H1 (cell line): ENCODE data around the gene TRIM39. TPM values are rescaled to one million over a fixed set of nuclear protein-coding genes. Genes with fewer than 3 reads are reported as not detected.

Experiments used
- CTCF ChIA-PET: fragments of 300-600 bp; sonication (Branson Sonifier 250); formaldehyde crosslinking; loops from one replicate; lab custom pipeline; 2021; ENCODE audit not compliant: partially characterized antibody; lab: Charles Lee
- POLR2A ChIA-PET: fragments of 300-600 bp; sonication (Branson Sonifier 250); formaldehyde crosslinking; loops from one replicate; lab custom pipeline; 2021; ENCODE audit warnings: inconsistent platforms; ENCODE audit not compliant: partially characterized antibody; lab: Charles Lee
- DNase-seq, 2 experiments: peaks; one replicate each; pipeline versions ENCODE4 v3.0.0 to v3.0.0-alpha.2; 2010 to 2022; ENCODE audit warnings: low spot score in 2 of 2, low read depth in 1 of 2, mixed read lengths in 1 of 2
- FAIRE-seq: peaks from 2 replicates; lab custom pipeline; 2011; peaks lifted over from hg19 to GRCh38; lab: Jason Lieb, UNC
- H2AFZ ChIP-seq: 2 replicates; pipeline ENCODE4 v1.8.1; 2012; ENCODE audit warnings: low read length, inconsistent platforms
- H2AK5ac ChIP-seq: 2 replicates; pipeline ENCODE4 v1.6.1; 2013; ENCODE audit warnings: low read depth, low read length
- H2BK120ac ChIP-seq: replicated peaks from 2 replicates; pipeline ENCODE3; 2013; ENCODE audit warnings: low read depth, low read length, inconsistent platforms
- H2BK12ac ChIP-seq: 2 replicates; pipeline ENCODE4 v1.6.1; 2013; ENCODE audit warnings: low read depth, low read length
- H2BK15ac ChIP-seq: 2 replicates; pipeline ENCODE4 v1.6.1; 2013; ENCODE audit warnings: low read length
- H2BK20ac ChIP-seq: 2 replicates; pipeline ENCODE4 v1.6.1; 2013; ENCODE audit warnings: low read length
- H2BK5ac ChIP-seq: 2 replicates; pipeline ENCODE4 v1.6.1; 2013; ENCODE audit warnings: low read depth, low read length
- H3K14ac ChIP-seq: 2 replicates; pipeline ENCODE4 v1.6.1; 2013; ENCODE audit warnings: inconsistent platforms; ENCODE audit not compliant: insufficient read length
- H3K18ac ChIP-seq: 2 replicates; pipeline ENCODE4 v1.6.1; 2013; ENCODE audit warnings: low read length; ENCODE audit errors: extremely low read depth
- H3K23ac ChIP-seq: 2 replicates; pipeline ENCODE4 v1.6.1; 2013; ENCODE audit warnings: inconsistent platforms; ENCODE audit not compliant: insufficient read length
- H3K23me2 ChIP-seq: 2 replicates; pipeline ENCODE4 v1.6.1; 2013; ENCODE audit warnings: low read depth, low read length
- H3K27ac ChIP-seq: 2 replicates; pipeline ENCODE4 v1.6.1; 2011; ENCODE audit warnings: low read depth, low read length, inconsistent platforms
- H3K27me3 ChIP-seq, 4 experiments: replicated peaks in 1 of 4; 1 replicate in 1 of 4; 2 replicates in 3 of 4; pipeline versions ENCODE4 v1.6.1 to v1.8.1; 2011 to 2013; ENCODE audit warnings: low read length in 3 of 4, mild to moderate bottlenecking in 3 of 4, inconsistent platforms in 2 of 4, mixed read lengths in 2 of 4, moderate library complexity in 1 of 4; ENCODE audit not compliant: control insufficient read depth in 3 of 4, insufficient read depth in 3 of 4; ENCODE audit errors: extremely low read depth in 1 of 4
- H3K36me3 ChIP-seq, 4 experiments: 2 replicates each; pipeline versions ENCODE4 v1.6.1 to v1.8.1; 2011 to 2013; ENCODE audit warnings: mild to moderate bottlenecking in 4 of 4, low read length in 3 of 4, moderate library complexity in 2 of 4, control low read depth in 1 of 4, inconsistent platforms in 1 of 4; ENCODE audit not compliant: insufficient read depth in 4 of 4, control insufficient read depth in 2 of 4
- H3K4ac ChIP-seq: replicated peaks from 2 replicates; pipeline ENCODE3; 2013; ENCODE audit warnings: low read length, low read depth, mixed read lengths, inconsistent platforms; ENCODE audit not compliant: insufficient read length
- H3K4me1 ChIP-seq, 4 experiments: replicated peaks in 1 of 4; 1 replicate in 1 of 4; 2 replicates in 3 of 4; pipeline versions ENCODE4 v1.6.1 to v1.8.1; 2011 to 2013; ENCODE audit warnings: low read length in 3 of 4, inconsistent platforms in 2 of 4, mixed read lengths in 1 of 4; ENCODE audit not compliant: insufficient read depth in 4 of 4, control insufficient read depth in 3 of 4
- H3K4me2 ChIP-seq, 2 experiments: 2 replicates each; pipeline versions ENCODE4 v1.6.1 to v1.8.1; 2011 to 2013; ENCODE audit warnings: low read depth in 2 of 2, low read length in 2 of 2, control low read depth in 1 of 2, inconsistent platforms in 1 of 2, mild to moderate bottlenecking in 1 of 2; ENCODE audit not compliant: insufficient read depth in 1 of 2
- H3K4me3 ChIP-seq, 4 experiments: fragments of 200-600, 300-600 bp in 1 of 4; sonication (generic), shearing (Covaris generic), sonication (Bioruptor Twin) in 1 of 4; 2 replicates each; pipeline versions ENCODE4 v1.5.1 to v1.8.1; 2011 to 2016; ENCODE audit warnings: low read length in 4 of 4, low read depth in 3 of 4, control low read depth in 2 of 4, inconsistent platforms in 2 of 4, mild to moderate bottlenecking in 2 of 4, mixed read lengths in 1 of 4, moderate library complexity in 1 of 4; ENCODE audit not compliant: insufficient read depth in 2 of 4; ENCODE audit errors: extremely low read depth in 1 of 4
- H3K56ac ChIP-seq: replicated peaks from 2 replicates; pipeline ENCODE3; 2013; ENCODE audit warnings: low read depth, mild to moderate bottlenecking, mixed read lengths, low read length, inconsistent platforms; ENCODE audit not compliant: insufficient read length
- H3K79me1 ChIP-seq: 2 replicates; pipeline ENCODE4 v1.6.1; 2013; ENCODE audit warnings: low read depth, low read length, control low read depth
- H3K79me2 ChIP-seq, 2 experiments: 2 replicates each; pipeline versions ENCODE4 v1.6.1 to v1.8.1; 2012 to 2013; ENCODE audit warnings: low read length in 2 of 2, mild to moderate bottlenecking in 2 of 2, inconsistent platforms in 1 of 2; ENCODE audit not compliant: insufficient read depth in 2 of 2, control insufficient read depth in 1 of 2
- H3K9ac ChIP-seq, 4 experiments: replicated peaks in 1 of 4; 1 replicate in 1 of 4; 2 replicates in 3 of 4; pipeline versions ENCODE4 v1.6.1 to v1.8.1; 2011 to 2013; ENCODE audit warnings: low read depth in 3 of 4, low read length in 3 of 4, control low read depth in 2 of 4, mild to moderate bottlenecking in 2 of 4, moderate library complexity in 2 of 4, inconsistent platforms in 1 of 4; ENCODE audit errors: extremely low read depth in 1 of 4
- H3K9me3 ChIP-seq, 2 experiments: 2 replicates each; pipeline versions ENCODE4 v1.6.1 to v1.8.1; 2012 to 2013; ENCODE audit warnings: mild to moderate bottlenecking in 2 of 2, moderate library complexity in 2 of 2, control low read depth in 1 of 2, inconsistent platforms in 1 of 2, low read depth in 1 of 2, low read length in 1 of 2, mixed read lengths in 1 of 2; ENCODE audit not compliant: insufficient read depth in 2 of 2
- H4K20me1 ChIP-seq, 2 experiments: replicated peaks in 1 of 2; 2 replicates each; pipeline versions ENCODE3 to v1.8.1; 2011 to 2013; ENCODE audit warnings: inconsistent platforms in 2 of 2, low read length in 2 of 2, mild to moderate bottlenecking in 1 of 2; ENCODE audit not compliant: insufficient read depth in 2 of 2, control insufficient read depth in 1 of 2
- H4K5ac ChIP-seq: 2 replicates; pipeline ENCODE4 v1.6.1; 2013; ENCODE audit warnings: low read length, low read depth, mixed read lengths, inconsistent platforms; ENCODE audit not compliant: insufficient read length
- H4K8ac ChIP-seq: 2 replicates; pipeline ENCODE4 v1.8.0; 2013; ENCODE audit warnings: mild to moderate bottlenecking, moderate library complexity, low read length, inconsistent platforms; ENCODE audit not compliant: insufficient read depth; ENCODE audit errors: extremely low read depth
- H4K91ac ChIP-seq: replicated peaks from 2 replicates; pipeline ENCODE3; 2013; ENCODE audit warnings: low read length, mixed read lengths, inconsistent platforms; ENCODE audit not compliant: insufficient read length
- ASH2L ChIP-seq: fragments of 200-600, 300-600 bp; sonication (generic); IDR thresholded peaks from one replicate; pipeline ENCODE4 v1.7.1; 2017; ENCODE audit warnings: low read length
- BCL11A ChIP-seq, 2 experiments: IDR thresholded peaks; one replicate each; pipeline ENCODE4 v1.6.1; 2011; ENCODE audit warnings: low read depth in 2 of 2, low read length in 2 of 2, mild to moderate bottlenecking in 2 of 2
- BRCA1 ChIP-seq: IDR thresholded peaks from 2 replicates; pipeline ENCODE4 v1.6.1; 2012; ENCODE audit warnings: low read depth, low read length, improper control_type of control experiment
- CBX8 ChIP-seq: fragments of 300-800, 300-1000 bp; sonication (generic); IDR thresholded peaks from 2 replicates; pipeline ENCODE4 v1.7.1; 2016; ENCODE audit warnings: low read depth, low read length, borderline replicate concordance
- CEBPB ChIP-seq: IDR thresholded peaks from 2 replicates; pipeline ENCODE4 v1.6.1; 2012; ENCODE audit warnings: low read depth, low read length
- E2F6 ChIP-seq: IDR thresholded peaks from 2 replicates; pipeline ENCODE4 v1.6.1; 2012; ENCODE audit warnings: inconsistent platforms
- EGR1 ChIP-seq: IDR thresholded peaks from 2 replicates; pipeline ENCODE4 v1.6.1; 2011; ENCODE audit warnings: low read depth, low read length, borderline replicate concordance
- NRF1 ChIP-seq: IDR thresholded peaks from 2 replicates; pipeline ENCODE4 v1.6.1; 2011; ENCODE audit warnings: mild to moderate bottlenecking, low read depth, low read length, improper control_type of control experiment
- PHF8 ChIP-seq: fragments of 200-600 bp; sonication (generic); conservative IDR thresholded peaks from 2 replicates; pipeline ENCODE4 v1.7.1; 2012; ENCODE audit warnings: low read depth, mild to moderate bottlenecking, inconsistent platforms, low read length, moderate library complexity
- RXRA ChIP-seq: IDR thresholded peaks from 2 replicates; pipeline ENCODE4 v1.6.1; 2011; ENCODE audit warnings: low read depth, mild to moderate bottlenecking, low read length, moderate library complexity; ENCODE audit not compliant: insufficient read depth
- SP4 ChIP-seq: IDR thresholded peaks from 2 replicates; pipeline ENCODE4 v1.6.1; 2012; ENCODE audit warnings: low read length, inconsistent platforms
- TAF7 ChIP-seq: optimal IDR thresholded peaks from 2 replicates; pipeline ENCODE3; 2011; ENCODE audit warnings: low read depth, mild to moderate bottlenecking, inconsistent platforms, low read length, moderate library complexity, borderline replicate concordance
- WGBS, 2 experiments: shearing (Covaris generic) in 1 of 2; methylation state at CpG; one replicate each; pipeline versions ENCODE4 v1.1.6 to v1.1.7; 2013 to 2015; ENCODE audit warnings: low lambda C conversion rate in 2 of 2, mixed read lengths in 2 of 2, inconsistent platforms in 1 of 2, low coverage in 1 of 2, missing lambda C conversion rate in 1 of 2; ENCODE audit not compliant: insufficient replicate concordance in 2 of 2, insufficient coverage in 1 of 2, insufficient read length in 1 of 2; ENCODE audit errors: extremely low coverage in 1 of 2, missing lambda C conversion rate in 1 of 2; 5-methylcytosine and 5-hydroxymethylcytosine counted together
- polyA plus RNA-seq, 7 experiments: library from polyadenylated mRNA; depleted of rRNA in 3 of 7; stranded (reverse) in 5 of 7; unstranded in 2 of 7; fragments of >200 nt in 5 of 7; fragments of 200-250 nt in 2 of 7; gene quantifications; 1 replicate in 5 of 7; 2 replicates in 1 of 7; 4 replicates in 1 of 7; pipeline versions ENCODE4 v1.2.1 to v1.2.3, GENCODE V29; 2011 to 2013; ENCODE audit warnings: missing spikeins in 2 of 7, mixed read lengths in 2 of 7
- total RNA-seq: library from RNA; stranded (reverse); fragmentation: NEBNext Ultra II Directional; extraction: Animal tissue kit (Norgen Biotek cat#: 25700); gene quantifications from 2 replicates; pipeline ENCODE4 v1.2.1, GENCODE V29; 2021

The TRIM39 gene
- total and polyA plus RNA-seq, 2 of the 8 experiments (the other 6 are each of a cell fraction or from before 2014, with no cell fraction given): 7.3 to 26.1 TPM

DNA sequence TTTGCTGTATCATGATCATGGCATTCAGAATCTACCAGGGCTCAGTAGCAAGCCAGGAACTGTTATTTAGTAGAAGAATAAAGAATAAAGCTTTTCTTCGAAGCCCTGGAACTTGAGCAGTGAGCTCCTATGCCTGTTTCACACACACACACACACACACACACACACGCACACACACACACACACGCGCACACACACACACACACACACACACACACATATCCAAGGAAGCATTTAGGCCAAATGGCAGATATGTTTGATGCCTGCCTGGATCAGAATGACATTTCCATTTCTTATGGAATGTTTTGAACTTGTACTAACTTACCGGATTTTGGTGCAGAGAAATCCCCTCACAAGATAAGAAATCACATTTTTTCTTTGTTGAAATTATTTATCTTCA is 53.7 kb downstream of the TRIM39 start:
- Histone ChIP-seq H3K56ac (no peak overlapping the region), H3K14ac (no peak overlapping the region), H3K27ac (no peak overlapping the region), H3K4me2 (no peak overlapping the region), H3K23ac (no peak overlapping the region), H2BK5ac (no peak overlapping the region), H3K9ac (no peak overlapping the region), H4K91ac (no peak overlapping the region), H3K79me2 (no peaks in the 10 kb centered on the region), H4K20me1 (peaks cover 0 to 1% of the 10 kb centered on the region in 2 experiments), H2BK15ac (no peak overlapping the region), H3K4ac (no peak overlapping the region), H3K79me1 (no peaks in the 10 kb centered on the region), H4K5ac (no peak overlapping the region), H2BK12ac (no peak overlapping the region), H3K18ac (no peak overlapping the region), H3K27me3 (0 out of 7 replicates have a peak, but pooled peaks cover 0 to 2% (median 0%) of the 10 kb centered on the region in 4 experiments), H4K8ac (no peak overlapping the region), H2BK20ac (no peak overlapping the region), H3K4me3 (no peak overlapping the region), H3K9me3 (no peaks in the 10 kb centered on the region), H2BK120ac (no peak overlapping the region), H2AK5ac (no peak overlapping the region), H3K36me3 (no peaks in the 10 kb centered on the region), H3K4me1 (no peaks in the 10 kb centered on the region), H2AFZ (no peak overlapping the region), H3K23me2 (no peaks in the 10 kb centered on the region; the same call in 1 of the 2 replicates)
- ChIA-PET POLR2A (no interaction called here), CTCF (interaction anchor here (0.7 to 2.7 kb wide), 9 partner anchors 14 to 223 kb away, joined by 3 to 14 read pairs (median 4); no protein-coding TSS in a partner anchor)
- DNase-seq: no peak
- WGBS, 2 experiments: 42% methylated on average over 4 of the region's 5 CpGs; no CpG with 5 or more reads in 1 of the 2 experiments
- no peak for FAIRE-seq
- no peak for TF ChIP-seq TAF7
- TF ChIP-seq ASH2L: no peak
- no peak for TF ChIP-seq RXRA
- TF ChIP-seq BRCA1: no peak
- no peak for TF ChIP-seq PHF8
- TF ChIP-seq SP4: no peak
- TF ChIP-seq NRF1: no peak
- no peak for TF ChIP-seq CBX8
- no peak for TF ChIP-seq EGR1
- no peak for TF ChIP-seq BCL11A (IDR thresholded peaks at IDR 0.05; ENCODE audit: low read depth in 2 of 2, low read length in 2 of 2)
- no peak for TF ChIP-seq CEBPB
- no peak for TF ChIP-seq E2F6
- TF ChIP-seq, all 59 proteins: peak for 0
